Measurements from ENCODE around the gene TMA7B.

- TF ChIP-seq, protein P1, sequence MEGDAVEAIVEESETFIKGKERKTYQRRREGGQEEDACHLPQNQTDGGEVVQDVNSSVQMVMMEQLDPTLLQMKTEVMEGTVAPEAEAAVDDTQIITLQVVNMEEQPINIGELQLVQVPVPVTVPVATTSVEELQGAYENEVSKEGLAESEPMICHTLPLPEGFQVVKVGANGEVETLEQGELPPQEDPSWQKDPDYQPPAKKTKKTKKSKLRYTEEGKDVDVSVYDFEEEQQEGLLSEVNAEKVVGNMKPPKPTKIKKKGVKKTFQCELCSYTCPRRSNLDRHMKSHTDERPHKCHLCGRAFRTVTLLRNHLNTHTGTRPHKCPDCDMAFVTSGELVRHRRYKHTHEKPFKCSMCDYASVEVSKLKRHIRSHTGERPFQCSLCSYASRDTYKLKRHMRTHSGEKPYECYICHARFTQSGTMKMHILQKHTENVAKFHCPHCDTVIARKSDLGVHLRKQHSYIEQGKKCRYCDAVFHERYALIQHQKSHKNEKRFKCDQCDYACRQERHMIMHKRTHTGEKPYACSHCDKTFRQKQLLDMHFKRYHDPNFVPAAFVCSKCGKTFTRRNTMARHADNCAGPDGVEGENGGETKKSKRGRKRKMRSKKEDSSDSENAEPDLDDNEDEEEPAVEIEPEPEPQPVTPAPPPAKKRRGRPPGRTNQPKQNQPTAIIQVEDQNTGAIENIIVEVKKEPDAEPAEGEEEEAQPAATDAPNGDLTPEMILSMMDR (IDR thresholded peaks at IDR 0.05; ENCODE audit: low read depth, low read length), result no peak
- TF ChIP-seq EZH2phosphoT487 (IDR thresholded peaks at IDR 0.05; ENCODE audit: low read depth), result no peak
These were observed 18.9 kb downstream of the TMA7B start for GRCh38 chr22:39979048-39979447.
